HepG2 (cell line): ENCODE measurements around the gene ADAMTS13. TPM values are rescaled to one million over a fixed set of nuclear protein-coding genes. Genes with fewer than 3 reads are reported as not detected.

Experiments used
- ATAC-seq: fragments of 200-7000 bp; cut with Tn5 transposase; 3 replicates; pipeline ENCODE4 v1.9.1; 2020; ENCODE audit warnings: mild to moderate bottlenecking, moderate library complexity
- BruUV-seq: library from RNA; stranded (reverse); fragments of 400-500 nt; replicated peaks from 2 replicates; lab custom pipeline; 2021; lab: Mats Ljungman, UMichigan
- CTCF ChIA-PET: fragments of 300-600 bp; formaldehyde crosslinking; extraction: SDS; loops from one replicate; lab custom pipeline; 2021; ENCODE audit warnings: low total read pairs, inconsistent platforms, low intra/inter-chr PET ratio; lab: Yijun Ruan, JAX
- POLR2A ChIA-PET: fragments of 350-600 bp; sonication (Branson Sonifier 250); formaldehyde crosslinking; loops from one replicate; lab custom pipeline; 2020; ENCODE audit warnings: antibody characterized with exemption, inconsistent platforms; lab: Yijun Ruan, JAX
- DNase-seq: peaks from one replicate; pipeline ENCODE4 v3.0.0-alpha.2; 2015; ENCODE audit warnings: low spot score
- FAIRE-seq: peaks from 3 replicates; lab custom pipeline; 2011; peaks lifted over from hg19 to GRCh38; lab: Jason Lieb, UNC
- H2AFZ ChIP-seq: one replicate; pipeline ENCODE4 v1.6.1; 2011; ENCODE audit warnings: low read length, inconsistent platforms
- H3K27ac ChIP-seq: fragments of 300-600 bp; 3 replicates; pipeline ENCODE4 v1.8.0; 2011; ENCODE audit warnings: mixed run types, mild to moderate bottlenecking, mixed read lengths, low read length, inconsistent platforms; ENCODE audit not compliant: insufficient read depth; ENCODE audit errors: extremely low read length
- H3K27me3 ChIP-seq, 2 experiments: fragments of 200-600 bp in 1 of 2; 2 replicates in 1 of 2; 3 replicates in 1 of 2; pipeline versions ENCODE4 v1.6.0 to v1.8.0; 2011; ENCODE audit warnings: low read length in 2 of 2, mild to moderate bottlenecking in 2 of 2, moderate library complexity in 2 of 2, inconsistent platforms in 1 of 2; ENCODE audit not compliant: insufficient read depth in 2 of 2, control insufficient read depth in 1 of 2
- H3K36me3 ChIP-seq, 2 experiments: fragments of 200-600 bp in 1 of 2; replicated peaks in 1 of 2; 2 replicates in 1 of 2; 3 replicates in 1 of 2; pipeline versions ENCODE4 v1.5.1 to v1.8.0; 2011; ENCODE audit warnings: low read length in 2 of 2, inconsistent platforms in 1 of 2; ENCODE audit not compliant: insufficient read depth in 2 of 2, control insufficient read depth in 1 of 2
- H3K4me1 ChIP-seq: 2 replicates; pipeline ENCODE4 v1.5.1; 2012; ENCODE audit warnings: low read length, inconsistent platforms; ENCODE audit not compliant: insufficient read depth
- H3K4me2 ChIP-seq: 2 replicates; pipeline ENCODE4 v1.6.0; 2011; ENCODE audit warnings: low read depth, low read length, inconsistent platforms
- H3K4me3 ChIP-seq, 3 experiments: fragments of 200-600 bp in 1 of 3; sonication (generic), shearing (Covaris generic) in 1 of 3; replicated peaks in 1 of 3; 2 replicates each; pipeline ENCODE4 v1.5.1; 2011 to 2016; ENCODE audit warnings: low read length in 3 of 3, inconsistent platforms in 2 of 3, low read depth in 2 of 3, mild to moderate bottlenecking in 2 of 3, control low read depth in 1 of 3, mixed read lengths in 1 of 3; ENCODE audit not compliant: insufficient read depth in 1 of 3
- H3K79me2 ChIP-seq: one replicate; pipeline ENCODE4 v1.6.1; 2011; ENCODE audit warnings: low read length, inconsistent platforms; ENCODE audit not compliant: insufficient read depth
- H3K9ac ChIP-seq: 2 replicates; pipeline ENCODE4 v1.6.0; 2011; ENCODE audit warnings: mild to moderate bottlenecking, low read depth, low read length, inconsistent platforms; ENCODE audit not compliant: insufficient read depth
- H3K9me3 ChIP-seq: 2 replicates; pipeline ENCODE4 v1.5.1; 2012; ENCODE audit warnings: mild to moderate bottlenecking, low read length
- H4K20me1 ChIP-seq: 2 replicates; pipeline ENCODE4 v1.6.0; 2011; ENCODE audit warnings: inconsistent platforms, mild to moderate bottlenecking, low read length, moderate library complexity; ENCODE audit not compliant: insufficient read depth
- AHDC1 ChIP-seq: sonication (generic); formaldehyde crosslinking; IDR thresholded peaks from 2 replicates; pipeline ENCODE4 v1.5.1; 2020; ENCODE audit warnings: mild to moderate bottlenecking, missing genetic modification reagents, borderline replicate concordance
- FOXK1 ChIP-seq: sonication (generic); formaldehyde crosslinking; IDR thresholded peaks from 2 replicates; pipeline ENCODE4 v1.4.0; 2020; ENCODE audit warnings: low read depth, missing genetic modification reagents, borderline replicate concordance
- GLI4 ChIP-seq: sonication (generic); formaldehyde crosslinking; IDR thresholded peaks from 2 replicates; pipeline ENCODE4 v1.5.1; 2020; ENCODE audit warnings: missing genetic modification reagents, mild to moderate bottlenecking, moderate library complexity, borderline replicate concordance
- NCOA2 ChIP-seq: sonication (generic); formaldehyde crosslinking; IDR thresholded peaks from 2 replicates; pipeline ENCODE4 v1.8.0; 2022; ENCODE audit warnings: inconsistent platforms
- NPAS2 ChIP-seq: sonication (generic); formaldehyde crosslinking; IDR thresholded peaks from 2 replicates; pipeline ENCODE4 v1.8.0; 2022; ENCODE audit warnings: mild to moderate bottlenecking, missing genetic modification reagents, borderline replicate concordance
- TRIM24 ChIP-seq: sonication (generic); formaldehyde crosslinking; IDR thresholded peaks from 2 replicates; pipeline ENCODE4 v1.8.0; 2022; ENCODE audit warnings: mild to moderate bottlenecking, missing genetic modification reagents
- ZFP36L1 ChIP-seq: sonication (generic); formaldehyde crosslinking; IDR thresholded peaks from 2 replicates; pipeline ENCODE4 v1.8.0; 2022; ENCODE audit warnings: mild to moderate bottlenecking, missing genetic modification reagents, moderate library complexity
- ZNF33A ChIP-seq: sonication (generic); formaldehyde crosslinking; IDR thresholded peaks from 2 replicates; pipeline ENCODE4 v1.5.1; 2020; ENCODE audit warnings: missing genetic modification reagents, mild to moderate bottlenecking, moderate library complexity, borderline replicate concordance
- WGBS: methylation state at CpG from one replicate; pipeline ENCODE4 v1.1.6; 2017; ENCODE audit warnings: low lambda C conversion rate; 5-methylcytosine and 5-hydroxymethylcytosine counted together
- in situ Hi-C: cut with HindIII; loops from 2 replicates; pipeline ENCODE4 v1.10.0; 2017; ENCODE audit warnings: low pct_unique_long_range_greater_than_20kb; ENCODE audit not compliant: extremely low pct_ligation_motif_present
- intact Hi-C: fragments of 100-400 bp; cut with micrococcal nuclease; formaldehyde crosslinking; loops from one replicate; pipeline ENCODE4 v1.10.0; 2022; ENCODE audit not compliant: unreplicated experiment
- polyA plus RNA-seq, 8 experiments: library from polyadenylated mRNA; depleted of rRNA in 3 of 8; stranded (reverse) in 7 of 8; unstranded in 1 of 8; fragments of >200 nt; fragmentation: Illumina TruSeq in 4 of 8; extraction: Trizol in 4 of 8; gene quantifications; 2 replicates each; pipeline versions ENCODE4 v1.2.1 to v1.2.3, GENCODE V29; 2011 to 2016; ENCODE audit warnings: low read depth in 4 of 8, missing spikeins in 1 of 8, mixed read lengths in 1 of 8; ENCODE audit not compliant: insufficient read depth in 1 of 8
- total RNA-seq, 5 experiments: library from RNA; depleted of rRNA; stranded (reverse); fragments of >200 nt; fragmentation: Illumina TruSeq; extraction: Trizol; gene quantifications; 2 replicates each; pipeline ENCODE4 v1.2.3, GENCODE V29; 2016; ENCODE audit warnings: low read depth in 1 of 5

ADAMTS13 gene
- total and polyA plus RNA-seq, 2 of the 13 experiments (the other 11 are each of a cell fraction or from before 2014, with no cell fraction given) = 0.91 to 4.5 TPM

GRCh38 chr9:133505186-133505830 is 83.1 kb downstream of the ADAMTS13 start:
- in situ Hi-C loops (no loop called here), intact Hi-C loops (no loop called here)
- DNase-seq (no peak), ATAC-seq (no peak), FAIRE-seq (no peak)
- H4K20me1 ChIP-seq = no peaks in the 10 kb centered on the region
- no peaks in the 10 kb centered on the region for H3K36me3 ChIP-seq
- H3K9ac ChIP-seq = no peak overlapping the region
- ChIA-PET CTCF (no interaction called here), POLR2A (interaction anchor here (1.6 to 1.7 kb wide), 3 partner anchors 9 to 210 kb away, joined by 4 to 7 read pairs (median 6); partner anchors contain the start of gene SLC2A6)
- no peak for TF ChIP-seq TRIM24
- 0 out of 2 replicates have a peak, but pooled peaks have one; percentile 8 for TF ChIP-seq GLI4
- peaks cover 47% of the 10 kb centered on the region for H3K4me1 ChIP-seq
- 89% methylated on average over 6 of the region's 13 CpGs for WGBS
- no peak overlapping the region for H3K4me3 ChIP-seq
- H3K79me2 ChIP-seq = no peaks in the 10 kb centered on the region
- H2AFZ ChIP-seq = no peak overlapping the region
- peaks cover 11% of the 10 kb centered on the region for H3K9me3 ChIP-seq
- H3K4me2 ChIP-seq = no peak overlapping the region
- no TSS peak for BruUV-seq
- peaks cover 0 to 18% of the 10 kb centered on the region in 2 experiments; a peak in 3 of 5 replicates for H3K27me3 ChIP-seq
- H3K27ac ChIP-seq = no peak overlapping the region

- H4K20me1 ChIP-seq = no peaks in the 10 kb centered on the region
- H3K4me2 ChIP-seq = peak overlapping the region; percentile 60
- 0 out of 2 replicates have a peak overlapping the region, but pooled peaks have one; percentile 5 for H3K9ac ChIP-seq
- intact Hi-C loops (no loop called here), in situ Hi-C loops (no loop called here)
- WGBS = 20% methylated on average over 1 of the region's 23 CpGs
- H3K27me3 ChIP-seq = peaks cover 0 to 26% of the 10 kb centered on the region in 2 experiments; a peak in 3 of 5 replicates
- H3K79me2 ChIP-seq = no peaks in the 10 kb centered on the region
- CTCF ChIA-PET = no interaction called here
- POLR2A ChIA-PET = interaction anchor here (0.9 to 1.7 kb wide), 7 partner anchors 9 to 232 kb away, joined by 3 to 7 read pairs (median 5); partner anchors contain the start of genes CACFD1, MED22, RPL7A and SARDH
- H3K36me3 ChIP-seq = no peaks in the 10 kb centered on the region
- DNase-seq (no peak), ATAC-seq (peak; percentile 75), FAIRE-seq (no peak)
- no peak overlapping the region for H2AFZ ChIP-seq
- H3K27ac ChIP-seq = peak overlapping the region; percentile 33
- no TSS peak for BruUV-seq
- H3K9me3 ChIP-seq = peaks cover 11% of the 10 kb centered on the region
- peaks cover 47% of the 10 kb centered on the region for H3K4me1 ChIP-seq
- H3K4me3 ChIP-seq = peak overlapping the region in 1 of 3 experiments; percentile 30; a peak in 1 of 6 replicates
- TF ChIP-seq FOXK1 (CRISPR knock-in tag) = no peak
- 0 out of 2 replicates have a peak, but pooled peaks have one; percentile 52 for TF ChIP-seq ZFP36L1 (CRISPR knock-in tag)
- no peak for TF ChIP-seq AHDC1 (CRISPR knock-in tag)
- no peak for TF ChIP-seq ZNF33A (CRISPR knock-in tag)
- no peak for TF ChIP-seq NPAS2
- no peak for TF ChIP-seq NCOA2 (CRISPR knock-in tag)
Observed at GRCh38 chr9:133505901-133506652, 83.9 kb downstream of the ADAMTS13 start.
